Activated CD4-positive, alpha-beta memory T cell treated with anti-CD3 and anti-CD28 coated beads for 36 hours (primary cell): ENCODE measurements around the gene NUP93. TPM values are rescaled to one million over a fixed set of nuclear protein-coding genes. Genes with fewer than 3 reads are reported as not detected.
"Not testable (repeated sequence)": the region's sequence is repeated elsewhere in the genome, so short reads cannot be mapped to it uniquely, and the experiment has no call there.

Experiments used
- CTCF ChIA-PET: fragments of 350-600 bp; sonication (Branson Sonifier 250); formaldehyde crosslinking; loops from one replicate; lab custom pipeline; 2021; ENCODE audit warnings: antibody characterized with exemption, inconsistent platforms; lab: Charles Lee
- POLR2A ChIA-PET: fragments of 350-600 bp; sonication (Branson Sonifier 250); formaldehyde crosslinking; loops from one replicate; lab custom pipeline; 2021; ENCODE audit warnings: antibody characterized with exemption; lab: Charles Lee
- DNase-seq: peaks from one replicate; pipeline ENCODE4 v3.0.0-alpha.2; 2020
- H3K27ac Mint-ChIP-seq: one replicate; pipeline ENCODE4 v1.8.0; 2021; ENCODE audit warnings: mixed read lengths
- H3K27me3 Mint-ChIP-seq: one replicate; pipeline ENCODE4 v1.8.0; 2021; ENCODE audit warnings: mixed read lengths
- H3K36me3 Mint-ChIP-seq: one replicate; pipeline ENCODE4 v1.8.0; 2021; ENCODE audit warnings: mixed read lengths
- H3K4me1 Mint-ChIP-seq: one replicate; pipeline ENCODE4 v1.8.0; 2021; ENCODE audit warnings: low read depth, mixed read lengths
- H3K4me3 Mint-ChIP-seq: one replicate; pipeline ENCODE4 v1.8.0; 2021; ENCODE audit warnings: mild to moderate bottlenecking, mixed read lengths
- H3K9me3 Mint-ChIP-seq: one replicate; pipeline ENCODE4 v1.8.0; 2021; ENCODE audit warnings: mixed read lengths
- intact Hi-C: fragments of 100-400 bp; cut with micrococcal nuclease; formaldehyde crosslinking; loops from one replicate; pipeline ENCODE4 v1.15.1; 2023
- total RNA-seq, 2 experiments: library from RNA; stranded (reverse); gene quantifications; one replicate each; pipeline ENCODE4 v1.2.3, GENCODE V29; 2021

The NUP93 gene
- total RNA-seq, 2 experiments from 2014 or later: 131 to 133 TPM

DNA sequence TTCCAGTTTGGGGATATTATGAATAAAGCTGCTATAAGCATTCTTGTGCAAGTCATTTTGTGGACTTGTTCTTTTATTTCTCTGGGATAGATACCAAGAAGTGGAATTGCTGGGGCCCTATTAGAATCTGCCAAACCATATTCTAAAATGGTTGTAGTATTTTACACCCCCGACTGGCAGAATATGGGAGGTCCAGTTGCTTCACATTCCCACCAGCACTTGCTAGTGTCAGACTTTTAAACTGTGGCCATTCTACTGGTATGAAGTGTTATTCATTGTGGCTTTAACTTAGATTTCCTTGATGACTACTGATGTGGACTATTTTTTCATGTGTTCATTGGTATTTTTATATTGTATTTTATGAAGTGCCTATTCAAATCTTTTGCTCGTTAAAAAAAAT is 18.1 kb upstream of the NUP93 start:
- CTCF ChIA-PET: no interaction called here
- no peak for DNase-seq
- Mint-ChIP-seq H3K4me1 (peaks cover 13% of the 10 kb centered on the region), H3K9me3 (no peaks in the 10 kb centered on the region), H3K27me3 (no peaks in the 10 kb centered on the region), H3K4me3 (no peak overlapping the region), H3K27ac (no peak overlapping the region), H3K36me3 (no peaks in the 10 kb centered on the region)
- POLR2A ChIA-PET: no interaction called here
- intact Hi-C loops: no loop called here

DNA sequence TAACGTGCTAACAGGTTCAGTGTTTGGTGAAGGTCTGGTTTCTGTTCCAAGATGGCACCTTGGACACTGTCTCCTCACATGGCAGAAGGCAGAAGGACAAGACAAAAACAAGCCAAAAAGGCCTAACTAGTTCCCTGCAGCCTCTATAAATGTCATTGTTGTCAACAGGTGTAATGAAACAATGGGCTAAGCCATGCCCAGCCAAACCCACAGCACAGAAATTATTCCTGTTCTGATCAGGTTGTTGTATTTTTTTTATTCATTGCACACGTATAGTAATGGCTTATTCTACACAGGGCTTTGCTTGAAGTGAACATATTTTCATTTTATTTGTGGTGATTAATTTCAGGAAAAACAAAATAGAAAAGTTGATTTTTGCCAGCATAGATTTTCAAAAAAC is 16.1 kb upstream of the NUP93 start:
- CTCF ChIA-PET: interaction anchor here (0.8 kb wide), 1 partner anchor 12 kb away, joined by 3 read pairs; no protein-coding TSS in a partner anchor
- peaks cover 6% of the 10 kb centered on the region for H3K4me1 Mint-ChIP-seq
- POLR2A ChIA-PET: no interaction called here
- no peak overlapping the region for H3K4me3 Mint-ChIP-seq
- no peak for DNase-seq
- intact Hi-C loops: no loop called here
- H3K36me3 Mint-ChIP-seq: no peaks in the 10 kb centered on the region
- H3K27me3 Mint-ChIP-seq: no peaks in the 10 kb centered on the region
- no peak overlapping the region for H3K27ac Mint-ChIP-seq
- H3K9me3 Mint-ChIP-seq: no peaks in the 10 kb centered on the region

DNA sequence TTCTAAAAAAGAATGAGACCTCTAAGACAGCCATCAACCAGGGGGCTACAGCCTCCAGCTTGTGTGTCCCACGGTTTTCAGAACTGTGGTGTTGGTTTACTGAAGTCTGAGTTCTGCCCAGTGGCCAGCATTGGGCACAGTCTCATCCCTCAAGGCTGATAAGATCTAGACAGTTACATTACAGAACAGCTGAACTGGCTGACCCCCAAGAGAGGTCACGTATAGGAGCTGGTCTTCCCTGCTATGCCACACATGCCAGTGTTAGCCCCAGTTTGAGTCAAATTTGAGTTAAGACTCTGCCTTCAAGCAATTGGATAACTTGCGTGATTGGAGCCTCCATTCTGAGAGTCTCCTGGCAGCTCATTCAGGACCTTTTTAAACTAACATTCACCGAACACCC is 14.8 kb upstream of the NUP93 start:
- DNase-seq: no peak
- H3K36me3 Mint-ChIP-seq: no peaks in the 10 kb centered on the region
- no peak overlapping the region for H3K27ac Mint-ChIP-seq
- intact Hi-C loops: no loop called here
- H3K9me3 Mint-ChIP-seq: no peaks in the 10 kb centered on the region
- ChIA-PET POLR2A (no interaction called here), CTCF (interaction anchor here (0.6 to 2.4 kb wide), 3 partner anchors 13 to 158 kb away, joined by 3 to 9 read pairs (median 3); no protein-coding TSS in a partner anchor)
- no peaks in the 10 kb centered on the region for H3K27me3 Mint-ChIP-seq
- H3K4me3 Mint-ChIP-seq: no peak overlapping the region
- no peaks in the 10 kb centered on the region for H3K4me1 Mint-ChIP-seq

DNA sequence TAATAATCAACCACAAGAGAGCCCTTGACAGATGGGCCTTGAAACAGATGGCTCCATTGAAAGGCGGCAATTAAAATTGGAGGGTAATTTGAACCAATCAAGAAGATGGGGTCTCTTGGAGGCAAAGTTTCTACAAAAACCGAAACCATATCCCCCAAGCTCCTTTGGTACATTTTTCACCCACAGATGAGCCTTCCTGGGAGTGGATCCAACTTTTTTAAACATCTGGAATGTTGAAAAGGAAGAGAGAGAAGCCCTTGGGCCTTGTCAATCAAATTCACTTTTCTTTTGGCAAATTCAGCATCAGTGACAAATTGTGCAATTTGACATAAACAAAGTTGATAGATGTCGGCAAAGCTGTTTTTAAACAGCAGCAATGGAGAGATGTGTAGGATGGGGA is 13.2 kb upstream of the NUP93 start:
- Mint-ChIP-seq H3K4me3 (no peak overlapping the region), H3K27me3 (peaks cover 2% of the 10 kb centered on the region), H3K27ac (no peak overlapping the region), H3K9me3 (no peaks in the 10 kb centered on the region), H3K4me1 (no peaks in the 10 kb centered on the region), H3K36me3 (no peaks in the 10 kb centered on the region)
- POLR2A ChIA-PET: no interaction called here
- no peak for DNase-seq
- CTCF ChIA-PET: interaction anchor here (2.4 kb wide), 1 partner anchor 15 kb away, joined by 9 read pairs; no protein-coding TSS in a partner anchor
- intact Hi-C loops: no loop called here

DNA sequence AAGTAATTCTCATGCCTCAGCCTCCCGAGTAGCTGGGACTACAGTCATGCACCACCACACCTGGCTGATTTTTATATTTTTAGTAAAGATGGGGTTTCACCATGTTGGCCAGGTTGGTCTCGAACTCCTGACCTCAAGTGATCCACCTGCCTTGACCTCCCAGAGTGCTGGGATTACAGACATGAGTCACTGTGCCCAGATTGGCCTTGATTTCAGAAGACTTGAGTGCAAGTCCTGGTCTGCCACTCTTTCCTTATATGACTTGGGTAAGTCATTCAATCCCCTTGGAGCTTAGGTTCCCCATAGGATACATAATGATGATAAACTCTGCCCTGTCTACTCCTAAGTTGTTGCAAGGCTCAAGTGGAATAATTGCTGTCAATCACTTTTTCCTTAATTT is 12.4 kb upstream of the NUP93 start:
- H3K27me3 Mint-ChIP-seq, POLR2A ChIA-PET, H3K4me1 Mint-ChIP-seq, intact Hi-C loops, H3K36me3 Mint-ChIP-seq, H3K27ac Mint-ChIP-seq, H3K9me3 Mint-ChIP-seq, DNase-seq, H3K4me3 Mint-ChIP-seq: not testable (repeated sequence)
- CTCF ChIA-PET: interaction anchor here (1.8 kb wide), 1 partner anchor 15 kb away, joined by 12 read pairs; no protein-coding TSS in a partner anchor

DNA sequence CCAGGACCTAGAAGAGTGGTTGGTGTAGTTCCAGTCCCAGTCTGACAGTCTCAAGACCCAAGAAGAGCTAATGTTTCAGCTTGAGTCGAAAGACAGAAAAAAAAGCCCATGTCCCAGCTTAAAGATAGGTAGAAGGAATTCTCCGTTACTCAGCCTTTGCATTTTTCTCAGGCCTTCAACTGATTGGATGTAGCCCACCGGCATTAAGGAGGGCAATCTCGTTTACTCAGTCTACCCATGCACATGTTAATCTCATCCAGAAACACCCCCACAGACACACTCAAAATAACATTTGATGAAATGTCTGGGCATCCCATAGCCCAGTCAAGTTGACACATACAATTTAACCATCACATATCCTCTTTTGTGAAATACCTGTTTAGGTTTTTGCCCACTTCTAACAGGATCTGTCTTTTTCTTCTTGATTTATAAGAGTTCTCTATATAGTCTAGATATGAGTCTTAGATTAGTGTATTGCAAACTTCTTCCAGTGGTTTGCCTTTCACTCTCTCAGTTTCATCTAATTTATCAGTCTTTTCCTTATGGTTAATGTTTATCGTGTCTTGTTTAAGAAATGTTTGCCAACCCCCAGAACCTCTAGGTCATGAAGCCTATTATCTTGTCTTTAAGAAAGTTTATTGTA is 7.6 kb upstream of the NUP93 start:
- Mint-ChIP-seq H3K27me3 (peaks cover 2% of the 10 kb centered on the region), H3K9me3 (no peaks in the 10 kb centered on the region), H3K4me3 (no peak overlapping the region), H3K27ac (no peak overlapping the region), H3K4me1 (no peaks in the 10 kb centered on the region), H3K36me3 (no peaks in the 10 kb centered on the region)
- ChIA-PET POLR2A (no interaction called here), CTCF (no interaction called here)
- intact Hi-C loops: no loop called here
- no peak for DNase-seq

DNA sequence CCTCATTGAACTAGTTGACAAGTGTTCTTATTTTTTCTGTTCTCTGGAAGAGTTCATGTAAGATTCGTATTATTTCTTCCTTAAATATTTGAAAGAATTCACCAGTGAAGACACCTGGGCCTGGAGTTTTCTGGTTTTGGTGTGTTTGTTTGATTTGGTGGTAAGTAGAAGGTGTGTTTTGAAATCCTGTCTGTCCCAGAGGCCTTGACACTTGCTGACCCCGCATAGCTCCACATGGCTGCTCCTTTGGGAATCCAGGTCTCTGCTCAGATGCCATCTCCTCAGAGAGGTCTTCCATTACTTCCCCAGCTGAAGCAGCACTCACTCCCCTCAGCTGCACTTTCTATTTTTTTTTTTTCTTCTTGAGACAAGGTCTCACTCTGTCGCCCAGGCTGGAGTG is 5.7 kb upstream of the NUP93 start:
- ChIA-PET CTCF (no interaction called here), POLR2A (interaction anchor here (0.6 kb wide), 1 partner anchor 47 kb away, joined by 3 read pairs; no protein-coding TSS in a partner anchor)
- peaks cover 6% of the 10 kb centered on the region for H3K4me1 Mint-ChIP-seq
- H3K36me3 Mint-ChIP-seq: no peaks in the 10 kb centered on the region
- H3K9me3 Mint-ChIP-seq: no peaks in the 10 kb centered on the region
- H3K27ac Mint-ChIP-seq: no peak overlapping the region
- H3K27me3 Mint-ChIP-seq: peaks cover 2% of the 10 kb centered on the region
- no peak overlapping the region for H3K4me3 Mint-ChIP-seq
- intact Hi-C loops: no loop called here
- DNase-seq: no peak

DNA sequence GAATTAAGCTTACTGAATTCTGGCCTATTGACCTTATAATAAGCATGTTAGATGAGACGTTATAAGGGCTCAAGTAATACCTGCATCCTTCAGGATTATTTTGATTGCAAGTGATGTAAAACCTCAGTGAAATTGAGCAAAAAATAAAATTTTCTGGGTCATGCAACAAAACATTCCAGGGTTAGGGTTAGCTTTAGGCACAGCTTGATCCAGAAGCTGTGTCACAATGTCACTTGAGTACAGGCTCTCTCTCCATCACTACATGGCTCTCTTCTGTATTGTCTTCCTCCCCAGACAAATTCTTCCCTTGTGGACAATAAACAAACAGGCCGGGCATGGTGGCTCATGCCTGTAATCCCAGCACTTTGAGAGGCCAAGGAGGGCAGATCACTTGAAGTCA is 3.6 kb upstream of the NUP93 start:
- H3K27ac Mint-ChIP-seq: no peak overlapping the region
- CTCF ChIA-PET: interaction anchor here (2.0 kb wide), 1 partner anchor 24 kb away, joined by 6 read pairs; no protein-coding TSS in a partner anchor
- peaks cover 3% of the 10 kb centered on the region for H3K36me3 Mint-ChIP-seq
- no peak for DNase-seq
- no peak overlapping the region for H3K4me3 Mint-ChIP-seq
- H3K9me3 Mint-ChIP-seq: no peaks in the 10 kb centered on the region
- H3K4me1 Mint-ChIP-seq: peaks cover 15% of the 10 kb centered on the region
- POLR2A ChIA-PET: no interaction called here
- intact Hi-C loops: no loop called here
- H3K27me3 Mint-ChIP-seq: no peaks in the 10 kb centered on the region

DNA sequence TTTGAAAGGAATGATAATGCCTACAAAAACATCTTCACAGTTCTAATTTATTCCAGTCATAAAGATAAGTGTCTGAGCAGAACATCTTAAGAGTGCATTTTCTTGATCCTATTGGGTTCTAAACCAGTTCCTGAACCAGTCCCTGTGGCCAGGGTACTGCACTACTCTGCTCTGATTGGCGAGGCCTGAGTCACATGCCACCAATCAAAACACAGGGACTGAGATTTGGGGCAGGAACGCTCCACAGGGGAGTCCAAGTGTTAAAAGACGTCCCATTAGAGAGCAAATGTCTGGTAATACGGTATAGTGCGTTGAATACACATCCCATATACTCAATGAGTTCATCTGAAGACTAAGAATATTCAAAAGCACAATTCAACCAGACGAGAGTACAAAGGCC is 3.0 kb upstream of the NUP93 start:
- POLR2A ChIA-PET: no interaction called here
- H3K36me3 Mint-ChIP-seq: peaks cover 3% of the 10 kb centered on the region
- H3K27ac Mint-ChIP-seq: no peak overlapping the region
- DNase-seq: no peak
- no peaks in the 10 kb centered on the region for H3K27me3 Mint-ChIP-seq
- CTCF ChIA-PET: no interaction called here
- no peaks in the 10 kb centered on the region for H3K9me3 Mint-ChIP-seq
- H3K4me3 Mint-ChIP-seq: no peak overlapping the region
- intact Hi-C loops: no loop called here
- peaks cover 16% of the 10 kb centered on the region for H3K4me1 Mint-ChIP-seq

DNA sequence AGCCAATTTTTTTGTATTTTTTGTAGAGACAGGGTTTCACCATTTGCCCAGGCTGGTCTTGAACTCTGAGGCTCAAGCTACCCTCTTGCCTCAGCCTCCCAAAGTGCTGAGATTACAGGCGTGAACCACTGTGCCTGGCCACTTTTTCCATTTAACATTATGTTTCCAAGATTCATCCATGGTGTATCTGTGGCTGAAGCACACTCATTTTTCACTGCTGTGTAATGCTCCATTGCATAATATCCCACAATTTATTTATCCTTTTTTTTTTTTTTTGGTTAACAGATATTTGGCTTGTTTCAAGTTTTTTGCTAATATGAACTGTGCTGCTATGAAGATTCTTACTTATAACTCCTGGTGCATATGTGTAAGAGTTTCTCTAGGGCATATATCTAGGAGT is 1.9 kb upstream of the NUP93 start:
- Mint-ChIP-seq H3K4me3 (no peak overlapping the region), H3K9me3 (no peaks in the 10 kb centered on the region), H3K36me3 (peaks cover 3% of the 10 kb centered on the region), H3K27me3 (no peaks in the 10 kb centered on the region), H3K4me1 (peaks cover 16% of the 10 kb centered on the region), H3K27ac (no peak overlapping the region)
- intact Hi-C loops: no loop called here
- POLR2A ChIA-PET: no interaction called here
- no peak for DNase-seq
- CTCF ChIA-PET: interaction anchor here (0.6 to 0.7 kb wide), 4 partner anchors 22 to 689 kb away, joined by 3 to 4 read pairs (median 4); no protein-coding TSS in a partner anchor

DNA sequence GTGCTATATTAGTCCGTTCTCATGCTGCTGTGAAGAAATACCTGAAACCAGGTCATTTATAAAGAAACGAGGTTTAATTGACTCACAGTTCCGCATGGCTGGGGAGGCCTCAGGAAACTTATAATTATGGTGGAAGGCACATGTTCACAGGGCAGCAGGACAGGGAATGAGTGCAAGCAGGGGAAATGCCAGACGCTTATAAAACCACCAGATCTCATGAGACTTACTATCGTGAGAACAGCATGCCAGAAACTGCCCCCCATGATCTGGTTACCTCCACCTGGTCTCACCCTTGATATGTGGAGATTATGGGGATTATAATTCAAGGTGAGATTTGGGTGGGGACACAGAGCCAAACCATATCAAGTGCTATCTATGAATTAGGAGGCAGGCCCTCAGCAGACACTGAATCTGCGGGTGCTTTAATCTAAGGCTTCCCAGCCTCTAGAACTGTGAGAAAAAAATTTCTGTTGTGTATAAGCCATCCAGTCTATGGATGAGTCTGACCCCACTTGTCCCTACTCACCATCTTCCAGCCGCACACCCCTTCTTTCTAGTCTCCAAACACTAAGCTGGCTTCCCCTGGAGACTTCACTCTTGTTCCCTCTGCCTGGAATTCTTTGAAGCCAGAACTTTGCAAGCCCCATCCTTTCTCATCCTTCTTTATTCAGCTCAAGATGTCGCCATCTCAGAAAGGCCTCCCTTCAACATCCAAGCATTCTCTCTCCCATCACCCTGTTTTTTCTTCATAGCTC is 772 bp upstream of the NUP93 start:
- intact Hi-C loops: no loop called here
- Mint-ChIP-seq H3K4me1 (peaks cover 16% of the 10 kb centered on the region), H3K27me3 (no peaks in the 10 kb centered on the region), H3K36me3 (peaks cover 3% of the 10 kb centered on the region), H3K27ac (peak overlapping the region; percentile 51), H3K4me3 (peak overlapping the region; percentile 88), H3K9me3 (no peaks in the 10 kb centered on the region)
- CTCF ChIA-PET: interaction anchor here (0.7 to 1.4 kb wide), 3 partner anchors 27 to 688 kb away, joined by 3 to 4 read pairs (median 4); no protein-coding TSS in a partner anchor
- no peak for DNase-seq
- POLR2A ChIA-PET: no interaction called here

DNA sequence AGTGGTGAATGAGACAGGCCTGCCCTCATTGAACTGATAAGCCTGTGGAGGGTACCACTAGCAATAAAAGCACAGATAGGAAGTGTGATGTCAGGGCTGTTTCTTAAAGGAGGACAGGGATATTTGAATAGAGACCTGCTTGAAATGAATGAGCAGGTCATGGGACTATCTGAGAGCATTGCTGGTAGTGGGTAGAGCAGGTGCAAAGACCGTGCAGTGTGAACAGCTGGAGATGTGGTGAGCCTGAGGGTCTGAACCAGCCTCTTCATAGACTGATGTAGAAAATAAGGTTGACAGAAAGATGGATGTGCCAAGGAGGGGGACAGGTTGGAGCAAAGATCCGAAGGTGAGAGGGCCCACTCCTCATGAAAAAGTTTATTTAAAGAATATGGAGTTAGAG is 2.4 kb downstream of the NUP93 start:
- peaks cover 20% of the 10 kb centered on the region for H3K4me1 Mint-ChIP-seq
- peaks cover 3% of the 10 kb centered on the region for H3K36me3 Mint-ChIP-seq
- intact Hi-C loops: loop anchor here (5.0 to 10.0 kb wide), 2 partner anchors 52 to 200 kb away; partner anchors contain the start of gene HERPUD1
- H3K27me3 Mint-ChIP-seq: no peaks in the 10 kb centered on the region
- no peak overlapping the region for H3K4me3 Mint-ChIP-seq
- H3K27ac Mint-ChIP-seq: no peak overlapping the region
- DNase-seq: no peak
- POLR2A ChIA-PET: no interaction called here
- H3K9me3 Mint-ChIP-seq: no peaks in the 10 kb centered on the region
- CTCF ChIA-PET: interaction anchor here (2.1 kb wide), 1 partner anchor 30 kb away, joined by 5 read pairs; no protein-coding TSS in a partner anchor
